Breast epithelium (tissue), 4 donors: ENCODE data around the gene CXorf38. TPM values are rescaled to one million over a fixed set of nuclear protein-coding genes. Genes with fewer than 3 reads are reported as not detected.
"Not testable (repeated sequence)": the region's sequence is repeated elsewhere in the genome, so short reads cannot be mapped to it uniquely, and the experiment has no call there.

Source experiments
- DNase-seq, 2 donors: peaks; one replicate each; pipeline ENCODE4 v3.0.0-alpha.2; 2019; ENCODE audit warnings: low spot score in 2 of 2
- H3K27ac ChIP-seq, 2 donors: fragments of 200-600 bp; sonication (generic) in 1 of 2; one replicate each; pipeline ENCODE4 v1.5.1; 2016 to 2019; ENCODE audit warnings: mild to moderate bottlenecking in 1 of 2
- H3K27me3 ChIP-seq, 2 donors: fragments of 200-600 bp; sonication (generic) in 1 of 2; one replicate each; pipeline versions ENCODE4 v1.5.1 to v1.6.0; 2017 to 2019; ENCODE audit warnings: control low read depth in 1 of 2, mild to moderate bottlenecking in 1 of 2
- H3K36me3 ChIP-seq: fragments of 200-600 bp; one replicate; pipeline ENCODE4 v1.5.1; 2019
- H3K4me1 ChIP-seq, 2 donors: fragments of 200-600 bp; sonication (generic); one replicate each; pipeline ENCODE4 v1.5.1; 2016 to 2019; ENCODE audit warnings: control low read depth in 1 of 2
- H3K4me3 ChIP-seq, 3 donors: fragments of 200-600 bp; sonication (generic); 1 replicate in 2 of 3; 2 replicates in 1 of 3; pipeline ENCODE4 v1.5.1; 2016 to 2019; ENCODE audit warnings: mild to moderate bottlenecking in 3 of 3, moderate library complexity in 2 of 3
- H3K9me3 ChIP-seq, 2 donors: fragments of 200-600 bp; sonication (generic) in 1 of 2; one replicate each; pipeline ENCODE4 v1.5.1; 2016 to 2019; ENCODE audit warnings: control low read depth in 1 of 2
- CTCF ChIP-seq, 3 donors: fragments of 450-650 bp; IDR thresholded peaks; one replicate each; pipeline ENCODE4 v1.5.1; 2016 to 2017; ENCODE audit warnings: antibody characterized with exemption in 3 of 3, mild to moderate bottlenecking in 3 of 3, moderate library complexity in 3 of 3
- POLR2A ChIP-seq: fragments of 450-650 bp; IDR thresholded peaks from one replicate; pipeline ENCODE4 v1.6.1; 2016; ENCODE audit warnings: antibody characterized with exemption, mild to moderate bottlenecking, moderate library complexity
- POLR2AphosphoS5 ChIP-seq, 3 donors: sonication (generic); formaldehyde crosslinking; IDR thresholded peaks; one replicate each; pipeline ENCODE4 v1.6.1; 2017; ENCODE audit warnings: antibody characterized with exemption in 3 of 3
- intact Hi-C: fragments of 100-400 bp; cut with DNase I; formaldehyde crosslinking; loops from one replicate; pipeline ENCODE4 v1.15.1; 2023; ENCODE audit warnings: low total_unique reads
- total RNA-seq, 3 donors: library from RNA; depleted of rRNA; stranded (reverse); fragments of >200 nt; gene quantifications; one replicate each; pipeline ENCODE4 v1.1.0, GENCODE V29; 2016

Gene CXorf38
- total RNA-seq, 3 donors from 2014 or later, result 16.7 to 23.9 (median 16.8) TPM

GRCh38 chrX:40617566-40617965 lies 29.8 kb downstream of the CXorf38 start:
- H3K4me1 ChIP-seq, result no peaks in the 10 kb centered on the region
- H3K4me3 ChIP-seq, result no peak overlapping the region
- H3K36me3 ChIP-seq, result no peaks in the 10 kb centered on the region
- TF ChIP-seq CTCF (IDR thresholded peaks at IDR 0.05) (no peak), POLR2A (no peak), POLR2AphosphoS5 (IDR thresholded peaks at IDR 0.05) (no peak)
- no peak overlapping the region for H3K27ac ChIP-seq
- no peak for DNase-seq
- peaks cover 0 to 41% of the 10 kb centered on the region in 2 donors for H3K27me3 ChIP-seq
- intact Hi-C loops, result no loop called here
- no peaks in the 10 kb centered on the region for H3K9me3 ChIP-seq

- peaks cover 0 to 42% of the 10 kb centered on the region in 2 donors for H3K27me3 ChIP-seq
- H3K36me3 ChIP-seq, result no peaks in the 10 kb centered on the region
- TF ChIP-seq POLR2A (no peak), CTCF (IDR thresholded peaks at IDR 0.05) (no peak), POLR2AphosphoS5 (IDR thresholded peaks at IDR 0.05) (no peak)
- no peak overlapping the region for H3K27ac ChIP-seq
- no peaks in the 10 kb centered on the region for H3K9me3 ChIP-seq
- H3K4me3 ChIP-seq, result no peak overlapping the region
- no peaks in the 10 kb centered on the region for H3K4me1 ChIP-seq
- intact Hi-C loops, result no loop called here
- DNase-seq, result no peak
Measured at GRCh38 chrX:40615976-40616375, 31.4 kb downstream of the CXorf38 start.

- TF ChIP-seq POLR2A (no peak), CTCF (IDR thresholded peaks at IDR 0.05) (no peak), POLR2AphosphoS5 (IDR thresholded peaks at IDR 0.05) (no peak)
- no peak for DNase-seq
- Histone ChIP-seq H3K27me3 (peaks cover 0 to 47% of the 10 kb centered on the region in 2 donors), H3K9me3 (no peaks in the 10 kb centered on the region), H3K27ac (no peak overlapping the region), H3K4me3 (no peak overlapping the region), H3K4me1 (no peaks in the 10 kb centered on the region), H3K36me3 (no peaks in the 10 kb centered on the region)
- intact Hi-C loops, result no loop called here
Measured at GRCh38 chrX:40612511-40612910, 34.9 kb downstream of the CXorf38 start.

DNA sequence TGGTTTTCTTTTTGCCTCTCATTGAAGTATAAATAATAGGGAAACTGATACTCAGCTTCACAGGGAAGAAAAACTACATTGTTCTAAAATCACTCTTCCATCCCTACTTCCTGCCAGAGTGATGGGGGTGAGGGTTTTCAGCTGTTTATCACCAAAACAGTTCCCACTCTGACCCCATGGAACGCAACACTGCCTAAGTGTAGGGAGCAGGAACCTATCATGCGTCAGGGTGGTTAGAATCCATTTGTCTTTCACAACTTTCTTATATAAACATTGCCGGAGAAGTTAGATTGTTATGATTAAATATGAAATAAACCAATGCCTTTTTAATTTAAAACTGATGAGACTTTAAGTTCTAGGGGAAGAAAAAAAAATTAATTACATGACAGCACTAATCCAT lies 40.0 kb downstream of the CXorf38 start:
- peaks cover 0 to 58% of the 10 kb centered on the region in 2 donors for H3K27me3 ChIP-seq
- H3K36me3 ChIP-seq, result no peaks in the 10 kb centered on the region
- DNase-seq, result no peak
- intact Hi-C loops, result no loop called here
- no peak for TF ChIP-seq POLR2A
- no peak overlapping the region for H3K27ac ChIP-seq
- no peaks in the 10 kb centered on the region for H3K9me3 ChIP-seq
- no peak overlapping the region for H3K4me3 ChIP-seq
- H3K4me1 ChIP-seq, result no peaks in the 10 kb centered on the region

- no peaks in the 10 kb centered on the region for H3K4me1 ChIP-seq
- no peaks in the 10 kb centered on the region for H3K9me3 ChIP-seq
- H3K27ac ChIP-seq, result no peak overlapping the region
- H3K4me3 ChIP-seq, result no peak overlapping the region
- DNase-seq, result no peak
- no peaks in the 10 kb centered on the region for H3K36me3 ChIP-seq
- peaks cover 0 to 60% of the 10 kb centered on the region in 2 donors for H3K27me3 ChIP-seq
- intact Hi-C loops, result no loop called here
- TF ChIP-seq POLR2AphosphoS5 (IDR thresholded peaks at IDR 0.05) (no peak), CTCF (IDR thresholded peaks at IDR 0.05) (no peak), POLR2A (no peak)
Measured at GRCh38 chrX:40603446-40603845, 43.9 kb downstream of the CXorf38 start.

DNA sequence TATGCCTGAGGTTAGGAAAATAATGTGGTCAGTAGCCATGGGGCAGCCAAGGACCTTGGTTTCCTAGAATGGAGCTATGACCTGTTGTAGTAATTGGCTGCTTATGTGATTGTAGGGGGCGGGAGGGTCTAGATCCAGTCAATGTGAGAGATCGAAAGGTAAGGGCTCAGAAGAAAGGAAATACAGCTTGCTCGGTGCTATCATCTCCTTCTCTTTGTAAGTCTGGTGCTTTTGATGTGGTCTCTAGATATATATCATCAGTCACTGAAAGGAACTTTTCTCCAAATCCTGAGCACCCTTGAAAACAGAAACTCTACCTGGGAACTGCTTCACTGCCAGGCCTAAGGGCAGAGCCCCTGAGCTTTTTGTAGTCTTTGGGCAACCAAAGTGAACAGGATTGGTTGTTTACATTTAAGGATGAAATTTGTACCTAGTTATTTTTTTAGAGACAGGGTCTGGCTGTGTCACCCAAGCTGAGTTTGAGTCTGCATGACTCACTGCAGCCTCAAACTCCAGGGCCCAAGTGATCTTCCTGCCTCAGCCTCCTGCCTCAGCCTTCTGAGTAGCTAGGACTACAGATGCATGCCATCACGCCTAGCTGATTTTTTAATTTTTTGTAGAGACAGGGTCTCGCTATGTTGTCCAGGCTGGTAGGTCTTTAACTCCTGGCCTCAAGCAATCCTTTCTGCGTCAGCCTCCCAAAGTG lies 57.6 kb downstream of the CXorf38 start:
- H3K27ac ChIP-seq, H3K4me1 ChIP-seq, intact Hi-C loops, H3K36me3 ChIP-seq, H3K4me3 ChIP-seq, H3K9me3 ChIP-seq, DNase-seq: not testable (repeated sequence)
- H3K27me3 ChIP-seq, result peaks cover 0 to 52% of the 10 kb centered on the region in 2 donors

- peaks cover 0 to 52% of the 10 kb centered on the region in 2 donors for H3K27me3 ChIP-seq
- DNase-seq, H3K4me1 ChIP-seq, intact Hi-C loops, H3K4me3 ChIP-seq, H3K27ac ChIP-seq, H3K36me3 ChIP-seq, H3K9me3 ChIP-seq: not testable (repeated sequence)
Measured at GRCh38 chrX:40587623-40588022, 59.7 kb downstream of the CXorf38 start.
